Fibroblast of lung (primary cell): ENCODE measurements around the gene SLC39A2. TPM values are rescaled to one million over a fixed set of nuclear protein-coding genes. Genes with fewer than 3 reads are reported as not detected.

ENCODE experiments used
- DNase-seq, 2 donors: peaks; one replicate each; pipeline versions ENCODE4 v3.0.0 to v3.0.0-alpha.2; 2010; ENCODE audit warnings: low read depth in 2 of 2
- H2AFZ ChIP-seq: 2 replicates; pipeline ENCODE4 v1.5.1; 2012; ENCODE audit warnings: low read length, control low read depth, inconsistent platforms
- H3K27ac ChIP-seq: 2 replicates; pipeline ENCODE4 v1.5.1; 2011; ENCODE audit warnings: low read length, control low read depth; ENCODE audit not compliant: insufficient read depth
- H3K27me3 ChIP-seq: 2 replicates; pipeline ENCODE4 v1.5.1; 2011; ENCODE audit warnings: mild to moderate bottlenecking, low read length; ENCODE audit not compliant: control insufficient read depth, insufficient read depth
- H3K36me3 ChIP-seq: 2 replicates; pipeline ENCODE4 v1.5.1; 2011; ENCODE audit warnings: low read length; ENCODE audit not compliant: control insufficient read depth, insufficient read depth
- H3K4me1 ChIP-seq: 2 replicates; pipeline ENCODE4 v1.5.1; 2011; ENCODE audit warnings: low read length; ENCODE audit not compliant: control insufficient read depth, insufficient read depth; ENCODE audit errors: extremely low read depth
- H3K4me2 ChIP-seq: 2 replicates; pipeline ENCODE4 v1.5.1; 2011; ENCODE audit warnings: low read length, control low read depth; ENCODE audit not compliant: insufficient read depth; ENCODE audit errors: extremely low read depth
- H3K4me3 ChIP-seq, 4 experiments: fragments of 200-600 bp in 1 of 4; sonication (generic) in 1 of 4; replicated peaks in 1 of 4; 2 replicates each; pipeline ENCODE4 v1.5.1; 2011 to 2016; ENCODE audit warnings: low read length in 4 of 4, low read depth in 3 of 4, mild to moderate bottlenecking in 3 of 4, control low read depth in 2 of 4, inconsistent platforms in 1 of 4, mixed read lengths in 1 of 4; ENCODE audit not compliant: insufficient read depth in 1 of 4; ENCODE audit errors: control extremely low read depth in 1 of 4
- H3K79me2 ChIP-seq: 2 replicates; pipeline ENCODE4 v1.5.1; 2012; ENCODE audit warnings: mild to moderate bottlenecking, low read length, inconsistent platforms; ENCODE audit not compliant: control insufficient read depth, insufficient read depth
- H3K9ac ChIP-seq: 2 replicates; pipeline ENCODE4 v1.5.1; 2011; ENCODE audit warnings: mild to moderate bottlenecking, low read length, control low read depth; ENCODE audit not compliant: insufficient read depth
- H3K9me3 ChIP-seq: 2 replicates; pipeline ENCODE4 v1.5.1; 2012; ENCODE audit warnings: low read depth, low read length; ENCODE audit not compliant: control insufficient read depth, insufficient read depth
- H4K20me1 ChIP-seq: 2 replicates; pipeline ENCODE4 v1.5.1; 2011; ENCODE audit warnings: low read length; ENCODE audit not compliant: control insufficient read depth, insufficient read depth; ENCODE audit errors: extremely low read depth
- EZH2 ChIP-seq: IDR thresholded peaks from 2 replicates; pipeline ENCODE4 v1.5.1; 2012; ENCODE audit warnings: low read length, control low read depth, mild to moderate bottlenecking; ENCODE audit errors: missing control alignments
- polyA plus RNA-seq, 2 donors: library from polyadenylated mRNA; depleted of rRNA in 1 of 2; stranded (reverse) in 1 of 2; unstranded in 1 of 2; fragments of >200 nt; gene quantifications; 2 replicates each; pipeline ENCODE4 v1.2.1, GENCODE V29; 2011 to 2012; ENCODE audit warnings: missing spikeins in 1 of 2
- total RNA-seq: library from RNA; depleted of rRNA; stranded (reverse); fragments of >200 nt; gene quantifications from 2 replicates; pipeline ENCODE4 v1.2.1, GENCODE V29; 2014
- TF ChIP-seq, protein P1 (sequence below), 2 donors: IDR thresholded peaks in 1 of 2; conservative IDR thresholded peaks in 1 of 2; 1 replicate in 1 of 2; 2 replicates in 1 of 2; pipeline ENCODE4 v1.5.1; 2011 to 2012; ENCODE audit warnings: low read length in 2 of 2, control low read depth in 1 of 2, inconsistent platforms in 1 of 2, low read depth in 1 of 2, mild to moderate bottlenecking in 1 of 2

SLC39A2 gene
- total and polyA plus RNA-seq, 2 donors (not counting 1 experiment from before 2014, with no cell fraction given): 0.17 TPM; not detected in 1

DNA sequence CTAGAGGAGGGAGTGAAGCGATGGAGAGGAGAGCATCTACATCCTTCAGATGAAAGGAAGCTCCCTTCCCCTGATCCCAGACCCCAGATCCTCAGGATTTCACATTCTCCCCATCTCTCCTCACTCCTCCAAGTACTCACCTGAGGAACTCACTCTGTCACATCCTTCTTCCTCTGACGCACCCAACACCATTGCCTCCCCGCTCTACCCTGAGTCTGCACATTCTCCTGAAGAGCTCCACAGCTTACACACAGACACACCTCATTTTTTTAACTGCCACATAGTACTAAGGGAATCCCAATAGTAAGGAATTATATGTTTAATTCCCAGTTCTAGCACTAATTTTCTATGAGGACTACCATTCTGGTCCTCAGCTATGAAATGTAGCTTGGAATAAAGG is 25.6 kb upstream of the SLC39A2 start:
- Histone ChIP-seq H3K79me2 (no peaks in the 10 kb centered on the region), H4K20me1 (no peaks in the 10 kb centered on the region), H3K9me3 (no peaks in the 10 kb centered on the region), H3K27me3 (no peaks in the 10 kb centered on the region), H3K36me3 (no peaks in the 10 kb centered on the region), H2AFZ (no peak overlapping the region), H3K27ac (no peak overlapping the region), H3K9ac (no peak overlapping the region), H3K4me1 (peaks cover 6% of the 10 kb centered on the region), H3K4me2 (no peak overlapping the region), H3K4me3 (no peak overlapping the region)
- no peak for DNase-seq
- TF ChIP-seq, protein P1, sequence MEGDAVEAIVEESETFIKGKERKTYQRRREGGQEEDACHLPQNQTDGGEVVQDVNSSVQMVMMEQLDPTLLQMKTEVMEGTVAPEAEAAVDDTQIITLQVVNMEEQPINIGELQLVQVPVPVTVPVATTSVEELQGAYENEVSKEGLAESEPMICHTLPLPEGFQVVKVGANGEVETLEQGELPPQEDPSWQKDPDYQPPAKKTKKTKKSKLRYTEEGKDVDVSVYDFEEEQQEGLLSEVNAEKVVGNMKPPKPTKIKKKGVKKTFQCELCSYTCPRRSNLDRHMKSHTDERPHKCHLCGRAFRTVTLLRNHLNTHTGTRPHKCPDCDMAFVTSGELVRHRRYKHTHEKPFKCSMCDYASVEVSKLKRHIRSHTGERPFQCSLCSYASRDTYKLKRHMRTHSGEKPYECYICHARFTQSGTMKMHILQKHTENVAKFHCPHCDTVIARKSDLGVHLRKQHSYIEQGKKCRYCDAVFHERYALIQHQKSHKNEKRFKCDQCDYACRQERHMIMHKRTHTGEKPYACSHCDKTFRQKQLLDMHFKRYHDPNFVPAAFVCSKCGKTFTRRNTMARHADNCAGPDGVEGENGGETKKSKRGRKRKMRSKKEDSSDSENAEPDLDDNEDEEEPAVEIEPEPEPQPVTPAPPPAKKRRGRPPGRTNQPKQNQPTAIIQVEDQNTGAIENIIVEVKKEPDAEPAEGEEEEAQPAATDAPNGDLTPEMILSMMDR (conservative IDR thresholded peaks at IDR 0.05 in 1 of 2, IDR thresholded peaks at IDR 0.05 in 1 of 2; ENCODE audit: low read depth in 1 of 2, low read length in 2 of 2): no peak
- TF ChIP-seq EZH2: no peak

- peaks cover 6% of the 10 kb centered on the region for H3K4me1 ChIP-seq
- H3K4me2 ChIP-seq: no peak overlapping the region
- no peaks in the 10 kb centered on the region for H3K27me3 ChIP-seq
- TF ChIP-seq, protein P1 (conservative IDR thresholded peaks at IDR 0.05 in 1 of 2, IDR thresholded peaks at IDR 0.05 in 1 of 2; ENCODE audit: low read depth in 1 of 2, low read length in 2 of 2): no peak
- TF ChIP-seq EZH2: no peak
- H4K20me1 ChIP-seq: no peaks in the 10 kb centered on the region
- no peak overlapping the region for H3K9ac ChIP-seq
- H3K4me3 ChIP-seq: no peak overlapping the region
- no peak overlapping the region for H3K27ac ChIP-seq
- no peak overlapping the region for H2AFZ ChIP-seq
- H3K79me2 ChIP-seq: no peaks in the 10 kb centered on the region
- H3K9me3 ChIP-seq: no peaks in the 10 kb centered on the region
- no peak for DNase-seq
- H3K36me3 ChIP-seq: no peaks in the 10 kb centered on the region
Measured at GRCh38 chr14:20976291-20976690, 22.8 kb upstream of the SLC39A2 start.

- Histone ChIP-seq H3K4me2 (no peak overlapping the region), H3K36me3 (no peaks in the 10 kb centered on the region), H3K4me3 (no peak overlapping the region), H3K9me3 (no peaks in the 10 kb centered on the region), H3K9ac (no peak overlapping the region), H3K27me3 (no peaks in the 10 kb centered on the region), H4K20me1 (no peaks in the 10 kb centered on the region), H3K79me2 (no peaks in the 10 kb centered on the region), H2AFZ (no peak overlapping the region), H3K4me1 (peaks cover 6% of the 10 kb centered on the region), H3K27ac (no peak overlapping the region)
- no peak for TF ChIP-seq EZH2
- TF ChIP-seq, protein P1 (conservative IDR thresholded peaks at IDR 0.05 in 1 of 2, IDR thresholded peaks at IDR 0.05 in 1 of 2; ENCODE audit: low read depth in 1 of 2, low read length in 2 of 2): no peak
- no peak for DNase-seq
Measured at GRCh38 chr14:20978687-20979086, 20.4 kb upstream of the SLC39A2 start.
